CD14-positive monocyte (primary cell): ENCODE measurements around the gene DMBX1. TPM values are rescaled to one million over a fixed set of nuclear protein-coding genes. Genes with fewer than 3 reads are reported as not detected.

Source experiments
- DNase-seq, 3 donors: peaks; one replicate each; pipeline ENCODE4 v3.0.0-alpha.2; 2011 to 2022
- H2AFZ ChIP-seq: 2 replicates; pipeline ENCODE4 v1.6.0; 2012; ENCODE audit warnings: mild to moderate bottlenecking, low read depth, low read length, inconsistent platforms; ENCODE audit not compliant: insufficient read depth, poor library complexity, severe bottlenecking
- H3K27ac ChIP-seq, 2 donors: 1 replicate in 1 of 2; 2 replicates in 1 of 2; pipeline ENCODE4 v1.5.1; 2012 to 2013; ENCODE audit warnings: low read length in 2 of 2, control low read depth in 1 of 2, inconsistent platforms in 1 of 2, low read depth in 1 of 2, mild to moderate bottlenecking in 1 of 2
- H3K27me3 ChIP-seq, 2 donors: one replicate each; pipeline versions ENCODE4 v1.6.0 to v1.6.1; 2011 to 2013; ENCODE audit warnings: low read length in 2 of 2; ENCODE audit not compliant: control insufficient read depth in 2 of 2, insufficient read depth in 2 of 2
- H3K36me3 ChIP-seq, 2 donors: replicated peaks in 1 of 2; 1 replicate in 1 of 2; 2 replicates in 1 of 2; pipeline versions ENCODE4 v1.5.1 to v1.6.1; 2012 to 2013; ENCODE audit warnings: low read length in 2 of 2, control low read depth in 1 of 2, inconsistent platforms in 1 of 2, mild to moderate bottlenecking in 1 of 2; ENCODE audit not compliant: insufficient read depth in 2 of 2, control insufficient read depth in 1 of 2
- H3K4me1 ChIP-seq, 2 donors: 1 replicate in 1 of 2; 2 replicates in 1 of 2; pipeline versions ENCODE4 v1.5.1 to v1.6.1; 2012 to 2013; ENCODE audit warnings: low read length in 2 of 2, control low read depth in 1 of 2, inconsistent platforms in 1 of 2, mild to moderate bottlenecking in 1 of 2, moderate library complexity in 1 of 2; ENCODE audit not compliant: insufficient read depth in 2 of 2, control insufficient read depth in 1 of 2
- H3K4me2 ChIP-seq: replicated peaks from 2 replicates; pipeline ENCODE3; 2012; ENCODE audit warnings: low read length, moderate library complexity, mild to moderate bottlenecking; ENCODE audit not compliant: poor library complexity, severe bottlenecking; ENCODE audit errors: extremely low read depth
- H3K4me3 ChIP-seq, 3 experiments: fragments of 200-600 bp in 1 of 3; sonication (generic) in 1 of 3; replicated peaks in 1 of 3; 1 replicate in 2 of 3; 2 replicates in 1 of 3; pipeline ENCODE4 v1.5.1; 2011 to 2013; ENCODE audit warnings: low read length in 3 of 3, mild to moderate bottlenecking in 3 of 3, control low read depth in 2 of 3, low read depth in 2 of 3, inconsistent platforms in 1 of 3, moderate library complexity in 1 of 3
- H3K79me2 ChIP-seq: 2 replicates; pipeline ENCODE4 v1.6.0; 2012; ENCODE audit warnings: mild to moderate bottlenecking, control low read depth, inconsistent platforms, low read length, moderate library complexity; ENCODE audit not compliant: insufficient read depth
- H3K9ac ChIP-seq: 2 replicates; pipeline ENCODE4 v1.6.0; 2017; ENCODE audit warnings: low read length, mild to moderate bottlenecking; ENCODE audit not compliant: insufficient read depth, poor library complexity, severe bottlenecking
- H3K9me3 ChIP-seq, 2 donors: replicated peaks in 1 of 2; 1 replicate in 1 of 2; 2 replicates in 1 of 2; pipeline versions ENCODE4 v1.5.1 to v1.6.1; 2012 to 2013; ENCODE audit warnings: low read length in 2 of 2, control low read depth in 1 of 2; ENCODE audit not compliant: control insufficient read depth in 1 of 2, insufficient read depth in 1 of 2
- H4K20me1 ChIP-seq: 2 replicates; pipeline ENCODE4 v1.6.0; 2012; ENCODE audit warnings: mild to moderate bottlenecking, low read length, control low read depth, moderate library complexity; ENCODE audit not compliant: insufficient read depth
- H3K27ac Mint-ChIP-seq, 7 donors: one replicate each; pipeline ENCODE4 v1.8.0; 2020; ENCODE audit warnings: mild to moderate bottlenecking in 7 of 7, mixed read lengths in 7 of 7, moderate library complexity in 6 of 7, inconsistent platforms in 2 of 7
- H3K27me3 Mint-ChIP-seq, 3 donors: one replicate each; pipeline ENCODE4 v1.8.0; 2021 to 2022; ENCODE audit warnings: low read depth in 3 of 3, mild to moderate bottlenecking in 3 of 3, mixed read lengths in 3 of 3, moderate library complexity in 3 of 3, inconsistent platforms in 1 of 3
- H3K36me3 Mint-ChIP-seq, 2 donors: one replicate each; pipeline ENCODE4 v1.8.0; 2020; ENCODE audit warnings: mixed read lengths in 2 of 2, inconsistent platforms in 1 of 2, mild to moderate bottlenecking in 1 of 2
- H3K4me1 Mint-ChIP-seq: one replicate; pipeline ENCODE4 v1.8.0; 2020; ENCODE audit warnings: mild to moderate bottlenecking, mixed read lengths
- H3K4me3 Mint-ChIP-seq, 2 donors: one replicate each; pipeline ENCODE4 v1.8.0; 2020; ENCODE audit warnings: mild to moderate bottlenecking in 2 of 2, mixed read lengths in 2 of 2, moderate library complexity in 1 of 2
- H3K9me3 Mint-ChIP-seq, 7 donors: one replicate each; pipeline ENCODE4 v1.8.0; 2020 to 2022; ENCODE audit warnings: mixed read lengths in 7 of 7, mild to moderate bottlenecking in 6 of 7, moderate library complexity in 6 of 7, inconsistent platforms in 2 of 7
- CTCF ChIP-seq: fragments of 200-600 bp; IDR thresholded peaks from one replicate; pipeline ENCODE4 v1.8.0; 2022; ENCODE audit warnings: antibody characterized with exemption, mild to moderate bottlenecking
- WGBS: methylation state at CpG from one replicate; pipeline ENCODE4 v1.1.5; 2013; ENCODE audit warnings: missing lambda C conversion rate; ENCODE audit not compliant: insufficient coverage; 5-methylcytosine and 5-hydroxymethylcytosine counted together
- intact Hi-C, 2 donors: fragments of 100-400 bp; cut with micrococcal nuclease; formaldehyde crosslinking; loops; one replicate each; pipeline versions ENCODE4 v1.15.0 to v1.15.1; 2023
- polyA plus RNA-seq, 3 donors: library from polyadenylated mRNA; depleted of rRNA in 1 of 3; unstranded in 2 of 3; stranded (reverse) in 1 of 3; fragments of 300-500 nt in 2 of 3; fragments of >200 nt in 1 of 3; fragmentation: Illumina TruSeq in 2 of 3; gene quantifications; 1 replicate in 2 of 3; 2 replicates in 1 of 3; pipeline ENCODE4 v1.2.3, GENCODE V29; 2012 to 2021

Gene DMBX1
- polyA plus RNA-seq, 3 donors = not detected

- H3K27me3 ChIP-seq = peaks cover 0 to 19% of the 10 kb centered on the region in 2 donors
- no peak for TF ChIP-seq CTCF
- intact Hi-C loops = no loop called here
- no peak overlapping the region for H3K27ac Mint-ChIP-seq
- H3K9me3 ChIP-seq = no peaks in the 10 kb centered on the region
- H3K4me1 ChIP-seq = no peaks in the 10 kb centered on the region
- no peaks in the 10 kb centered on the region for H3K36me3 Mint-ChIP-seq
- H3K9me3 Mint-ChIP-seq = peaks cover 0 to 1% (median 0%) of the 10 kb centered on the region in 7 donors
- peaks cover 17 to 33% (median 20%) of the 10 kb centered on the region in 3 donors for H3K27me3 Mint-ChIP-seq
- H2AFZ ChIP-seq = no peak overlapping the region
- H3K27ac ChIP-seq = no peak overlapping the region
- H3K36me3 ChIP-seq = no peaks in the 10 kb centered on the region
- H3K9ac ChIP-seq = no peak overlapping the region
- H3K4me3 ChIP-seq = no peak overlapping the region
- no peaks in the 10 kb centered on the region for H4K20me1 ChIP-seq
- WGBS = no CpG with 5 or more reads among the region's 4 CpGs
- no peaks in the 10 kb centered on the region for H3K4me1 Mint-ChIP-seq
- no peak overlapping the region for H3K4me2 ChIP-seq
- DNase-seq = no peak
- H3K4me3 Mint-ChIP-seq = peak overlapping the region in 1 of 2 donors; percentile 37
- no peaks in the 10 kb centered on the region for H3K79me2 ChIP-seq
Measured at GRCh38 chr1:46503421-46503820, 13.8 kb downstream of the DMBX1 start.

GRCh38 chr1:46506470-46507219 lies 17.0 kb downstream of the DMBX1 start:
- 90% methylated on average over 14 of the region's 17 CpGs for WGBS
- H3K9ac ChIP-seq = no peak overlapping the region
- H3K4me3 Mint-ChIP-seq = no peak overlapping the region
- TF ChIP-seq CTCF = no peak
- H2AFZ ChIP-seq = no peak overlapping the region
- DNase-seq = no peak
- H3K4me1 Mint-ChIP-seq = no peaks in the 10 kb centered on the region
- H3K4me3 ChIP-seq = no peak overlapping the region
- H3K79me2 ChIP-seq = no peaks in the 10 kb centered on the region
- no peaks in the 10 kb centered on the region for H3K9me3 Mint-ChIP-seq
- no peaks in the 10 kb centered on the region for H3K36me3 ChIP-seq
- peaks cover 10 to 25% (median 16%) of the 10 kb centered on the region in 3 donors for H3K27me3 Mint-ChIP-seq
- H3K27me3 ChIP-seq = peaks cover 0 to 11% of the 10 kb centered on the region in 2 donors
- no peak overlapping the region for H3K4me2 ChIP-seq
- H3K36me3 Mint-ChIP-seq = no peaks in the 10 kb centered on the region
- no peak overlapping the region for H3K27ac ChIP-seq
- intact Hi-C loops = no loop called here
- H3K27ac Mint-ChIP-seq = no peak overlapping the region
- no peaks in the 10 kb centered on the region for H3K4me1 ChIP-seq
- H4K20me1 ChIP-seq = no peaks in the 10 kb centered on the region
- no peaks in the 10 kb centered on the region for H3K9me3 ChIP-seq
